Osteocyte (in vitro differentiated cells): Measurements from ENCODE around the gene SLC41A3. TPM values are rescaled to one million over a fixed set of nuclear protein-coding genes. Genes with fewer than 3 reads are reported as not detected.
"Not testable (repeated sequence)": the region's sequence is repeated elsewhere in the genome, so short reads cannot be mapped to it uniquely, and the experiment has no call there.

Experiments
- DNase-seq: peaks from one replicate; pipeline ENCODE4 v3.0.0; 2021; ENCODE audit warnings: mixed read lengths; ENCODE audit not compliant: unreplicated experiment; ENCODE audit errors: extremely low spot score
- H3K27ac Mint-ChIP-seq: one replicate; pipeline ENCODE4 v1.8.0; 2021; ENCODE audit warnings: mild to moderate bottlenecking, mixed read lengths; ENCODE audit not compliant: unreplicated experiment
- H3K27me3 Mint-ChIP-seq: one replicate; pipeline ENCODE4 v1.8.0; 2021; ENCODE audit warnings: mixed read lengths; ENCODE audit not compliant: unreplicated experiment
- H3K36me3 Mint-ChIP-seq: one replicate; pipeline ENCODE4 v1.8.0; 2021; ENCODE audit warnings: mixed read lengths; ENCODE audit not compliant: unreplicated experiment
- H3K4me1 Mint-ChIP-seq: one replicate; pipeline ENCODE4 v1.8.0; 2021; ENCODE audit warnings: mixed read lengths; ENCODE audit not compliant: unreplicated experiment
- H3K4me3 Mint-ChIP-seq: one replicate; pipeline ENCODE4 v1.8.0; 2021; ENCODE audit warnings: mild to moderate bottlenecking, moderate library complexity, mixed read lengths; ENCODE audit not compliant: unreplicated experiment
- H3K9me3 Mint-ChIP-seq: one replicate; pipeline ENCODE4 v1.8.0; 2021; ENCODE audit warnings: mixed read lengths; ENCODE audit not compliant: unreplicated experiment
- CTCF ChIP-seq: fragments of 200-600 bp; sonication (generic); IDR thresholded peaks from 2 replicates; pipeline ENCODE4 v1.5.0; 2021; ENCODE audit warnings: antibody characterized with exemption, mild to moderate bottlenecking, moderate library complexity
- total RNA-seq: library from RNA; stranded (reverse); gene quantifications from 2 replicates; pipeline ENCODE4 v1.2.1, GENCODE V29; 2021

SLC41A3 gene
- total RNA-seq, 1 donor from 2014 or later: 80.6 TPM

GRCh38 chr3:126100269-126100633, 16.3 kb upstream of the SLC41A3 start:
- Mint-ChIP-seq H3K4me3 (no peak overlapping the region), H3K9me3 (peaks cover 10% of the 10 kb centered on the region), H3K27me3 (no peaks in the 10 kb centered on the region), H3K27ac (no peak overlapping the region), H3K36me3 (no peaks in the 10 kb centered on the region), H3K4me1 (peaks cover 21% of the 10 kb centered on the region)
- no peak for DNase-seq
- TF ChIP-seq CTCF: no peak

GRCh38 chr3:126098391-126098858, 14.5 kb upstream of the SLC41A3 start:
- H3K9me3 Mint-ChIP-seq: peaks cover 17% of the 10 kb centered on the region
- no peak overlapping the region for H3K4me3 Mint-ChIP-seq
- peaks cover 2% of the 10 kb centered on the region for H3K36me3 Mint-ChIP-seq

GRCh38 chr3:126097801-126098200, 13.9 kb upstream of the SLC41A3 start:
- Mint-ChIP-seq H3K9me3 (peaks cover 17% of the 10 kb centered on the region), H3K36me3 (peaks cover 2% of the 10 kb centered on the region), H3K4me1 (peaks cover 18% of the 10 kb centered on the region), H3K27ac (no peak overlapping the region), H3K4me3 (no peak overlapping the region), H3K27me3 (peaks cover 13% of the 10 kb centered on the region)
- peak; percentile 25 for DNase-seq
- TF ChIP-seq CTCF: no peak

More at GRCh38 chr3:126098391-126098858, 14.5 kb upstream of the SLC41A3 start:
- Mint-ChIP-seq H3K4me1 (peaks cover 21% of the 10 kb centered on the region), H3K27me3 (peaks cover 11% of the 10 kb centered on the region), H3K27ac (no peak overlapping the region)
- peak; percentile 73 for DNase-seq
- TF ChIP-seq CTCF: no peak

- not testable (repeated sequence) for H3K27ac Mint-ChIP-seq, H3K4me3 Mint-ChIP-seq, H3K36me3 Mint-ChIP-seq, DNase-seq, H3K4me1 Mint-ChIP-seq
- H3K27me3 Mint-ChIP-seq: peaks cover 13% of the 10 kb centered on the region
- H3K9me3 Mint-ChIP-seq: peaks cover 23% of the 10 kb centered on the region
Observed at GRCh38 chr3:126096274-126096673, 12.3 kb upstream of the SLC41A3 start.

GRCh38 chr3:126092128-126092527, 8.2 kb upstream of the SLC41A3 start:
- peaks cover 13% of the 10 kb centered on the region for H3K27me3 Mint-ChIP-seq
- not testable (repeated sequence) for H3K4me1 Mint-ChIP-seq, H3K36me3 Mint-ChIP-seq, H3K27ac Mint-ChIP-seq, DNase-seq, H3K4me3 Mint-ChIP-seq
- H3K9me3 Mint-ChIP-seq: peaks cover 29% of the 10 kb centered on the region

- Mint-ChIP-seq H3K27ac (no peak overlapping the region), H3K9me3 (peaks cover 12% of the 10 kb centered on the region), H3K36me3 (peaks cover 4% of the 10 kb centered on the region), H3K4me3 (no peak overlapping the region), H3K4me1 (peaks cover 10% of the 10 kb centered on the region), H3K27me3 (no peaks in the 10 kb centered on the region)
- no peak for DNase-seq
- no peak for TF ChIP-seq CTCF
Observed at GRCh38 chr3:126087552-126088175, 3.7 kb upstream of the SLC41A3 start.
